Measurements from ENCODE around the gene SLC22A23. TPM values are rescaled to one million over a fixed set of nuclear protein-coding genes. Genes with fewer than 3 reads are reported as not detected.

The SLC22A23 gene
- total and polyA plus RNA-seq, 2 experiments from 2014 or later = 15.7 to 24.9 TPM

- H3K36me3 ChIP-seq = no peaks in the 10 kb centered on the region
- peaks cover 5% of the 10 kb centered on the region for H3K27me3 ChIP-seq
- DNase-seq (ENCODE audit: low read depth in 1 of 2, low spot score in 1 of 2) = no peak
Measured at GRCh38 chr6:3252861-3253596, 203.8 kb downstream of the SLC22A23 start.

GRCh38 chr6:3252369-3252768 is 204.5 kb downstream of the SLC22A23 start:
- H3K36me3 ChIP-seq = no peaks in the 10 kb centered on the region

More at GRCh38 chr6:3252861-3253596, 203.8 kb downstream of the SLC22A23 start:
- Histone ChIP-seq H3K4me1 (ENCODE audit: low read depth) (no peaks in the 10 kb centered on the region), H3K27ac (no peak overlapping the region), H3K9me3 (ENCODE audit: low read depth) (no peaks in the 10 kb centered on the region), H3K4me3 (no peak overlapping the region)
- no peak for TF ChIP-seq CTCF (IDR thresholded peaks at IDR 0.05; ENCODE audit: low read depth, low read length)

GRCh38 chr6:3251462-3252314 is 205.2 kb downstream of the SLC22A23 start:
- DNase-seq (ENCODE audit: low read depth in 1 of 2, low spot score in 1 of 2) = peak; percentile 80 to 87
- H3K4me1 ChIP-seq (ENCODE audit: low read depth) = no peaks in the 10 kb centered on the region
- H3K36me3 ChIP-seq = no peaks in the 10 kb centered on the region
- H3K4me3 ChIP-seq = no peak overlapping the region
- H3K9me3 ChIP-seq (ENCODE audit: low read depth) = no peaks in the 10 kb centered on the region
- peak; percentile 99 for TF ChIP-seq CTCF (IDR thresholded peaks at IDR 0.05; ENCODE audit: low read depth, low read length)
- H3K27me3 ChIP-seq = peaks cover 5% of the 10 kb centered on the region
- H3K27ac ChIP-seq = no peak overlapping the region

More at GRCh38 chr6:3252369-3252768, 204.5 kb downstream of the SLC22A23 start:
- Histone ChIP-seq H3K4me1 (ENCODE audit: low read depth) (no peaks in the 10 kb centered on the region), H3K27ac (no peak overlapping the region), H3K9me3 (ENCODE audit: low read depth) (no peaks in the 10 kb centered on the region), H3K4me3 (no peak overlapping the region), H3K27me3 (peaks cover 5% of the 10 kb centered on the region)
- no peak for DNase-seq (ENCODE audit: low read depth in 1 of 2, low spot score in 1 of 2)
- TF ChIP-seq CTCF (IDR thresholded peaks at IDR 0.05; ENCODE audit: low read depth, low read length) = no peak

GRCh38 chr6:3250231-3250675 is 206.6 kb downstream of the SLC22A23 start:
- TF ChIP-seq CTCF (IDR thresholded peaks at IDR 0.05; ENCODE audit: low read depth, low read length) = no peak
- H3K36me3 ChIP-seq = no peaks in the 10 kb centered on the region
- H3K27me3 ChIP-seq = peaks cover 5% of the 10 kb centered on the region
- DNase-seq (ENCODE audit: low read depth in 1 of 2, low spot score in 1 of 2) = no peak
- H3K27ac ChIP-seq = no peak overlapping the region
- no peaks in the 10 kb centered on the region for H3K9me3 ChIP-seq (ENCODE audit: low read depth)
- H3K4me1 ChIP-seq (ENCODE audit: low read depth) = no peaks in the 10 kb centered on the region
- no peak overlapping the region for H3K4me3 ChIP-seq

GRCh38 chr6:3249821-3250220 is 207.0 kb downstream of the SLC22A23 start:
- no peak overlapping the region for H3K27ac ChIP-seq
- no peak for DNase-seq (ENCODE audit: low read depth in 1 of 2, low spot score in 1 of 2)
- H3K27me3 ChIP-seq = peaks cover 5% of the 10 kb centered on the region
- H3K4me3 ChIP-seq = no peak overlapping the region
- H3K4me1 ChIP-seq (ENCODE audit: low read depth) = no peaks in the 10 kb centered on the region
- no peaks in the 10 kb centered on the region for H3K36me3 ChIP-seq
- TF ChIP-seq CTCF (IDR thresholded peaks at IDR 0.05; ENCODE audit: low read depth, low read length) = no peak
- no peaks in the 10 kb centered on the region for H3K9me3 ChIP-seq (ENCODE audit: low read depth)

Measured in cardiac muscle cell (in vitro differentiated cells and primary cell).